ENCODE measurements around the gene FBXL16. TPM values are rescaled to one million over a fixed set of nuclear protein-coding genes. Genes with fewer than 3 reads are reported as not detected.
A peak's percentile ranks its signal among the peaks of the same experiment; 100 is the strongest.

FBXL16 gene
- total and polyA plus RNA-seq, 9 of the 15 experiments (the other 6 are each of a cell fraction or from before 2014, with no cell fraction given), result 0.21 to 8.2 (median 1.7) TPM

DNA sequence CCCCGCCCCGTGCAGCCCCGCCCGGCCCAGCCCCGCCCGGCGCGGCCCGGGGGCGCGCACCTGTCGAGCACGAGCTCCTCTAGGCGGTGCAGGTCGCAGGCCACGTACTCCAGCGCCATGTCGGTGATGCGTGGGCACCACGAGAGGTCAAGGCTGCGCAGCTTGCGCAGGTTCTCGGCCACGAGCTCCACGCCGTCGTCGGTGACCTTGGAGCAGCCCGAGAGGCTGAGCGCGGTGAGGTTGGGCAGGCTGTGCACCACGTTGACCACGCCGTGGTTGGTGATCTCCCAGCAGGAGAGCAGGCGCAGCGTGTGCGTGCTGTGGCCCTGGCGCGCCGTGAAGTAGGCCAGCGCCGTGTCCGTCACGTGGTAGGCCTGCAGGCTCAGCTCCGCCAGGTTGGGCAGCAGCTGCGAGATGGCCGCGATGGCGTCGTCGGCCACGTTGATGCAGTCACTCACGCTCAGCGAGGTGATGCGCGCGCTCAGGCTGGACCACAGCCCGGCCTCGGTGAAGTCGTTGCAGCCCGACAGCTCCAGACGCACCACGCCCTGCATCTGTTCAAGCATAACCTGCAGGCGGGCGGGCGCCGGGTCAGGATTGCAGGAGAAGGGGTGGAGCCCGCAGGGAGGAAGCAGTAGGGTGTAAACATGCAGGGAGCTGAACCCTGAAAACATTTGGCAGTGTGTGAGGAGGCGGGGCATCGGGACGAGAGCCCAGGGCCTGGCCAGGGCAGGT lies 10.1 kb downstream of the FBXL16 start (continued):
- TF ChIP-seq ZNF263 (CRISPR knock-in tag; IDR thresholded peaks at IDR 0.05; ENCODE audit: borderline replicate concordance) (peak; percentile 70; the same call in 1 of the 2 replicates), YBX1 (IDR thresholded peaks at IDR 0.05) (no peak), MIER1 (IDR thresholded peaks at IDR 0.05; ENCODE audit: low read depth) (0 out of 2 replicates have a peak, but pooled peaks have one; percentile 24), TOE1 (IDR thresholded peaks at IDR 0.05; ENCODE audit: borderline replicate concordance) (peak; percentile 66; the same call in 1 of the 2 replicates), TOE1 (CRISPR knock-in tag; IDR thresholded peaks at IDR 0.05; ENCODE audit: borderline replicate concordance, low read depth) (peak; percentile 89; the same call in 1 of the 2 replicates), SAFB2 (IDR thresholded peaks at IDR 0.05; ENCODE audit: borderline replicate concordance, low read depth, low read length, severe bottlenecking) (no peak), ZKSCAN8 (CRISPR knock-in tag; IDR thresholded peaks at IDR 0.05) (no peak), ZNF436 (CRISPR knock-in tag; IDR thresholded peaks at IDR 0.05) (no peak), ZNF76 (CRISPR knock-in tag; IDR thresholded peaks at IDR 0.05; ENCODE audit: borderline replicate concordance) (no peak), RBM25 (IDR thresholded peaks at IDR 0.05; ENCODE audit: low read depth, low read length, severe bottlenecking) (no peak), HDAC8 (tag; IDR thresholded peaks at IDR 0.05) (no peak), PTBP1 (IDR thresholded peaks at IDR 0.05; ENCODE audit: low read depth, low read length) (no peak), MYC (IDR thresholded peaks at IDR 0.05; ENCODE audit: low read depth, low read length) (peak; percentile 63), MYC (CRISPR knock-in tag; IDR thresholded peaks at IDR 0.05; ENCODE audit: borderline replicate concordance, low read depth) (0 out of 2 replicates have a peak, but pooled peaks have one; percentile 56), RBM39 (optimal IDR thresholded peaks at IDR 0.05; ENCODE audit: low read depth, low read length) (no peak), ERF (CRISPR knock-in tag; IDR thresholded peaks at IDR 0.05) (no peak), LARP7 (IDR thresholded peaks at IDR 0.05) (no peak)
- TF ChIP-seq, protein P1, sequence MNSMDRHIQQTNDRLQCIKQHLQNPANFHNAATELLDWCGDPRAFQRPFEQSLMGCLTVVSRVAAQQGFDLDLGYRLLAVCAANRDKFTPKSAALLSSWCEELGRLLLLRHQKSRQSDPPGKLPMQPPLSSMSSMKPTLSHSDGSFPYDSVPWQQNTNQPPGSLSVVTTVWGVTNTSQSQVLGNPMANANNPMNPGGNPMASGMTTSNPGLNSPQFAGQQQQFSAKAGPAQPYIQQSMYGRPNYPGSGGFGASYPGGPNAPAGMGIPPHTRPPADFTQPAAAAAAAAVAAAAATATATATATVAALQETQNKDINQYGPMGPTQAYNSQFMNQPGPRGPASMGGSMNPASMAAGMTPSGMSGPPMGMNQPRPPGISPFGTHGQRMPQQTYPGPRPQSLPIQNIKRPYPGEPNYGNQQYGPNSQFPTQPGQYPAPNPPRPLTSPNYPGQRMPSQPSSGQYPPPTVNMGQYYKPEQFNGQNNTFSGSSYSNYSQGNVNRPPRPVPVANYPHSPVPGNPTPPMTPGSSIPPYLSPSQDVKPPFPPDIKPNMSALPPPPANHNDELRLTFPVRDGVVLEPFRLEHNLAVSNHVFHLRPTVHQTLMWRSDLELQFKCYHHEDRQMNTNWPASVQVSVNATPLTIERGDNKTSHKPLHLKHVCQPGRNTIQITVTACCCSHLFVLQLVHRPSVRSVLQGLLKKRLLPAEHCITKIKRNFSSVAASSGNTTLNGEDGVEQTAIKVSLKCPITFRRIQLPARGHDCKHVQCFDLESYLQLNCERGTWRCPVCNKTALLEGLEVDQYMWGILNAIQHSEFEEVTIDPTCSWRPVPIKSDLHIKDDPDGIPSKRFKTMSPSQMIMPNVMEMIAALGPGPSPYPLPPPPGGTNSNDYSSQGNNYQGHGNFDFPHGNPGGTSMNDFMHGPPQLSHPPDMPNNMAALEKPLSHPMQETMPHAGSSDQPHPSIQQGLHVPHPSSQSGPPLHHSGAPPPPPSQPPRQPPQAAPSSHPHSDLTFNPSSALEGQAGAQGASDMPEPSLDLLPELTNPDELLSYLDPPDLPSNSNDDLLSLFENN (IDR thresholded peaks at IDR 0.05; ENCODE audit: low read depth in 2 of 2, low read length in 2 of 2), result no peak
- TF ChIP-seq, protein P2, sequence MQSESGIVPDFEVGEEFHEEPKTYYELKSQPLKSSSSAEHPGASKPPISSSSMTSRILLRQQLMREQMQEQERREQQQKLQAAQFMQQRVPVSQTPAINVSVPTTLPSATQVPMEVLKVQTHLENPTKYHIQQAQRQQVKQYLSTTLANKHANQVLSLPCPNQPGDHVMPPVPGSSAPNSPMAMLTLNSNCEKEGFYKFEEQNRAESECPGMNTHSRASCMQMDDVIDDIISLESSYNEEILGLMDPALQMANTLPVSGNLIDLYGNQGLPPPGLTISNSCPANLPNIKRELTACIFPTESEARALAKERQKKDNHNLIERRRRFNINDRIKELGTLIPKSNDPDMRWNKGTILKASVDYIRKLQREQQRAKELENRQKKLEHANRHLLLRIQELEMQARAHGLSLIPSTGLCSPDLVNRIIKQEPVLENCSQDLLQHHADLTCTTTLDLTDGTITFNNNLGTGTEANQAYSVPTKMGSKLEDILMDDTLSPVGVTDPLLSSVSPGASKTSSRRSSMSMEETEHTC (IDR thresholded peaks at IDR 0.05), result no peak
- TF ChIP-seq, protein P3, sequence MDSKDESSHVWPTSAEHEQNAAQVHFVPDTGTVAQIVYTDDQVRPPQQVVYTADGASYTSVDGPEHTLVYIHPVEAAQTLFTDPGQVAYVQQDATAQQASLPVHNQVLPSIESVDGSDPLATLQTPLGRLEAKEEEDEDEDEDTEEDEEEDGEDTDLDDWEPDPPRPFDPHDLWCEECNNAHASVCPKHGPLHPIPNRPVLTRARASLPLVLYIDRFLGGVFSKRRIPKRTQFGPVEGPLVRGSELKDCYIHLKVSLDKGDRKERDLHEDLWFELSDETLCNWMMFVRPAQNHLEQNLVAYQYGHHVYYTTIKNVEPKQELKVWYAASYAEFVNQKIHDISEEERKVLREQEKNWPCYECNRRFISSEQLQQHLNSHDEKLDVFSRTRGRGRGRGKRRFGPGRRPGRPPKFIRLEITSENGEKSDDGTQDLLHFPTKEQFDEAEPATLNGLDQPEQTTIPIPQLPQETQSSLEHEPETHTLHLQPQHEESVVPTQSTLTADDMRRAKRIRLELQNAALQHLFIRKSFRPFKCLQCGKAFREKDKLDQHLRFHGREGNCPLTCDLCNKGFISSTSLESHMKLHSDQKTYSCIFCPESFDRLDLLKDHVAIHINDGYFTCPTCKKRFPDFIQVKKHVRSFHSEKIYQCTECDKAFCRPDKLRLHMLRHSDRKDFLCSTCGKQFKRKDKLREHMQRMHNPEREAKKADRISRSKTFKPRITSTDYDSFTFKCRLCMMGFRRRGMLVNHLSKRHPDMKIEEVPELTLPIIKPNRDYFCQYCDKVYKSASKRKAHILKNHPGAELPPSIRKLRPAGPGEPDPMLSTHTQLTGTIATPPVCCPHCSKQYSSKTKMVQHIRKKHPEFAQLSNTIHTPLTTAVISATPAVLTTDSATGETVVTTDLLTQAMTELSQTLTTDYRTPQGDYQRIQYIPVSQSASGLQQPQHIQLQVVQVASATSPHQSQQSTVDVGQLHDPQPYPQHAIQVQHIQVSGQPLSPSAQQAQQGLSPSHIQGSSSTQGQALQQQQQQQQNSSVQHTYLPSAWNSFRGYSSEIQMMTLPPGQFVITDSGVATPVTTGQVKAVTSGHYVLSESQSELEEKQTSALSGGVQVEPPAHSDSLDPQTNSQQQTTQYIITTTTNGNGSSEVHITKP (IDR thresholded peaks at IDR 0.05; ENCODE audit: partially characterized antibody), result no peak

Data from K562 (cell line).